GM19328 (cell line): ENCODE measurements around the gene NR1I3.
A peak's percentile ranks its signal among the peaks of the same experiment; 100 is the strongest.

Experiments
- ATAC-seq: cut with Tn5 transposase; IDR thresholded peaks from one replicate; pipeline ENCODE4 v1.9.1; 2021; ENCODE audit warnings: mild to moderate bottlenecking, moderate library complexity; ENCODE audit not compliant: unreplicated experiment

The NR1I3 gene

DNA sequence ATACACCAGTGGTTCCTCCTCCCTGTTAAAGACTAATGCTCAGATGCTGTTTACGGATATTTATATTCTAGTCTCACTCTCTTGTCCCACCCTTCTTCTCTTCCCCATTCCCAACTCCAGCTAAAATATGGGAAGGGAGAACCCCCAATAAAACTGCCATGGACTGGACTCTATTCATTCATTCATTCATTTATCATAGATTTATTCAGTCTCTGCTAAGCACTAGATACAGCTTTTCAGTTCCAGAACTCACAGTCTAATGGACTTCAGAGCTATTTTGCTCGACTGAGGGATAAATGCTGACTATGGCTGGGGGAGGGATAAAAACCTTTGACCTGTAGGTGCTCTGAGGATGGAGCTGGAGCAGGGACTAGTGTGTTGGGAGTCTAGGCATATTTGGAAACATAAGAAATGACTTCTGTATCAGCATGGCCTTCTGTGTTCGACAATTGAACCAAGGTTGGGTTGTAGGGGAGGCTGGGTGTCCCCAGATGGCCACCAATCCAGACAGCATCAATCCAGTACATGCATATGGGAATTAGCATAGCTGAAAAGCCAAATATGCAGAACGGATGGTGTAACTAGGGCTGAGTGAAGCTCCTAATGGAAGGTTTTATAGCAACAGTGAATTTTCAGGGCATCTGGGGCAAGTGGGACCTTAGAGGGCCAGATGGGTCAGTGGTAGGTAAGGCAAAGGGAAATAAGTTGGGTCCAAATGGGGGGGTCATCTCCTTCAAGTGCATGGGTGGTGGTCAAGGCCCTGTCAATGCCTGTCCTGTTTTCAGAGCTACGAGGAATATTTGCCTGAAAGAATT is 18.7 kb downstream of the NR1I3 start:
- no peak for ATAC-seq

DNA sequence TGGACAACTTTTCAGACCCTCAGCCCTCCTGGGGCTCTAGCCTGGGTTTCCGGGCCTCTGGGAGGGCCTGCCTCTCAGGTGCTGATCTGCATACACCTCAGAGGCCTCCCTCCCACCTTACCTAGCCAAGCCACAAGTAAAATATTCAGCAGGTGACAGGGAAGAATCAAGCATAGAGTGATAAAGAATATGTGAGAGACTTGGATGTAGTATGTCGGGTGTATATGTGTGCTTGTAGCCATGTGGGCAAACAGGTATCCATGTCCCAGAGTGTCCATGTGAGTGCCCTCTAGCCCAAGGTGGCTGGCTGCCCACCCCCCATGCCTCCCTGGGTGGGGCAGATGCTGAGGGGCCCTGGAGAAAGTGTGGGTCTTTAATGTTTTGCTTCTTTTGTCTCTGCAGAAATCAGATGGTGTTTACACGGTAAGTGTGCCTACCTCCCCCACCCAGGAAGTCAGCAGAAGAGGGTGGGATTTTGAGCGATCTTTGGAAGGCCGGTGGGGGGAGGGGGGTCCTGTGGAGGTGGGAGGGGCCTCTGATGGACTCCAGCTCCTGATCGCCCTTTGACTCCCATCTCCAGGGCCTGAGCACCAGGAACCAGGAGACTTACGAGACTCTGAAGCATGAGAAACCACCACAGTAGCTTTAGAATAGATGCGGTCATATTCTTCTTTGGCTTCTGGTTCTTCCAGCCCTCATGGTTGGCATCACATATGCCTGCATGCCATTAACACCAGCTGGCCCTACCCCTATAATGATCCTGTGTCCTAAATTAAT is 19.5 kb downstream of the NR1I3 start:
- ATAC-seq = no peak

DNA sequence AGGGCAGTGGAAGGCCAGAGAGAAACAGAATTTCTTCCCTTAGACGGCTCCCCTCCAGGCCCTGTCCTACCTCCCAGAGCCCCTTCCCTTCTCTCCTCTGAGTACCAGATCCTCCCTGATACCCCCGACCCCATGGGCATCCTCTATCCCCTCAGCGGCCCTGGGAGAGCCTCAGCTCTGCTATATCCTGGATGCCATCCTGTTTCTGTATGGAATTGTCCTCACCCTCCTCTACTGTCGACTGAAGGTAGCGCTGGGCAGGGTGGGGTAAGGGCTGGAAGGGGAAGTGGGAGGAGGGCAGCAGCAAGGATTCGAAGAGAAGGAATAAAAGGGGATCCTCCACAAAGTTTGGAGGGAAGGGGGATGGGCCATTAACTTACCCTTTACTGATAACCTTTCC is 20.2 kb downstream of the NR1I3 start:
- no peak for ATAC-seq

DNA sequence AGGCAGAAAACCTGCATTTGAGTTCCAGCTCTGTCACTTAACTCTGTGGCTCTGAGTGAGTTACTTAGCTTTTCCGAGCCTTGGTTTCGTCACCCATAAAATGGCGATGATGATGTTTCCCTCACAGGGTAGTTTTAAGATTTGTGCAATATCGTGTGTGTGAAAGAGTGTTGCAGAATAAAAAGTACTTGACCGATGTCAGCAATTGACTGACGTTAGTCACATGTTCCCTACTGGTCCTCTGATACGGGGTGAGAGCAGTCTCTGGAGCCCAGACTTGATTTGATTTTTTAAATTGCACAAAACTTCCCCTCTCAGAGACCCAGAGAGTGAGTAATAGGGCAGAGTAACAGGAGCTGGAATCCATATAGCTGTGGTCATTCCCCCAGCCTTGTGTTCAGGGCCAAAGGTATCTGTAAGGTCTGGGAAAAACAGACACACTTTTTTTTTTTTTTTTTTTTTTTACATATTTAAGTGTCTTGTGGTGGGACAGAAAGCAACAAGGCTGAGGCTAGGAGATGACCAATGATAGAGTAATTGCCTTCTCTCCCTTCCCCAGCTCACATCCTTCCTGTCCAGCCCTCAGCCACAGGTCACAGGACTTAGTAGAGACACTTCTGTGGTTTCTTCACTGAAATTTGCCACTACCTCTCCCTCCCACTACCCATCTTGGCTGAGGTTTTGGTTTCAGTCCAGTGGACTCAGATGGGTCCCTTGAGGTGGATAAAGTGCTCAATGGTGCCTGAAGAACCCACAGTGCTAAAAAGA is 20.9 kb downstream of the NR1I3 start:
- ATAC-seq = peak; percentile 78

DNA sequence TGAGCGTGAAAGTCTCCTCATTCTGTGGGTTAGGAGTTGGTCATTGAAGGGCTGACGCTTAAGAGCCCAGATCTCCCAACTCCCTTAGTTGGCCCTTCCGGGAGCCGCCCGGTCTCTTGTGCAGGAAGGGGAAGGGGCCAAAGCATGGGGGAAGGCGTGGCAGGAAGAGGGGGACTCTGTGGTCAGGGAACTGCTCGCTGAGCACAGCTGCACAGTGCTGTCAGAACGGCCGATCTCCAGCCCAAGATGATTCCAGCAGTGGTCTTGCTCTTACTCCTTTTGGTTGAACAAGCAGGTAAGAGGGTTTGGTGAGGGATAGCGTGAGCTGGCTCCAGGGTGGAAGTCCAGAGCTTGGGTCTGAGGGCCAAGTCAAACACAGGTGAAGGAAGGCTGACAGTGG is 22.9 kb downstream of the NR1I3 start, which contains the start of gene FCER1G:
Gene FCER1G (plus strand): TSS at position 220 of the 400 bp plus-strand sequence. CDS start 27 bp downstream, at position 247.
- no peak for ATAC-seq

DNA sequence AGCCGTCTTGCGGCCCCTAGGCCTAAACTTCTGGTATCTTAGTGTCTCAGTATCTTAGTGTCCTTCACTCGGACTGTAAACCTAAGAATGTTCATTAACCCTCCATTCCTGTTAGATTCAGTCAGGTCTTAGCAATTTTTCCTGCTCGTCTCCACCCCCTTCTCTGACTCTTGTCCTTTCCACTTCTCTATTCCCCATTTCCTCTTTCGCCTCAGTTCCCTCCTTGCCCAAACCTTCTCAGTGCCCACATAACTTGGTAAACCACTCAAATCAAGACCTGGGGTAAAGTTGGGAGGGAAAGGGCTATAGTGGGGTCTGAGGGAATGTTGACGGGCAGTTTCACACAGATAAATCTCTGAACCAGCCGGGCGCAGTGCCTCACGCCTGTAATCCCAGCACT is 23.6 kb downstream of the NR1I3 start:
- ATAC-seq = no peak

DNA sequence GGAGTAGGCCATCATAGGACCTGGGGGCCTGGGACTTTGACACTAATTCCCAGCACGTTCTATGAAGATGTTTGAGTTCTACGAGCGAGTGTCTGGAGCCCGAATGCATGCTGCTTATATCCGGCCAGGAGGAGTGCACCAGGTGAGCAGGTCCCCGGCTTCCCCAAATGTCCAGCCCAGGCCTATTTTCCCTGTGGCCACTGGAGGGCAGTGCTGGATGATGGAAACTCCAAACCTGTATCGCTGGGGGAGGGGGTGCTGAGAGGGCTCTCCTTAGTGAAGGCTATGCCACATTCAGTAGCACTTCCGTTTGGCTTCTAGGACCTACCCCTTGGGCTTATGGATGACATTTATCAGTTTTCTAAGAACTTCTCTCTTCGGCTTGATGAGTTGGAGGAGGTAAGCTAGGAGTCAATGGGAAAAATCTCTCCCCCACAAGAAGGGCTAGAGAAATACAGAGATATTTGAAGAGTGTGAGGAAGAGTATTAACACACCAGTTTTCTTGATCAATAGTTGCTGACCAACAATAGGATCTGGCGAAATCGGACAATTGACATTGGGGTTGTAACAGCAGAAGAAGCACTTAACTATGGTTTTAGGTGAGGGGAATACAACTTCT is 28.1 kb downstream of the NR1I3 start:
- no peak for ATAC-seq

DNA sequence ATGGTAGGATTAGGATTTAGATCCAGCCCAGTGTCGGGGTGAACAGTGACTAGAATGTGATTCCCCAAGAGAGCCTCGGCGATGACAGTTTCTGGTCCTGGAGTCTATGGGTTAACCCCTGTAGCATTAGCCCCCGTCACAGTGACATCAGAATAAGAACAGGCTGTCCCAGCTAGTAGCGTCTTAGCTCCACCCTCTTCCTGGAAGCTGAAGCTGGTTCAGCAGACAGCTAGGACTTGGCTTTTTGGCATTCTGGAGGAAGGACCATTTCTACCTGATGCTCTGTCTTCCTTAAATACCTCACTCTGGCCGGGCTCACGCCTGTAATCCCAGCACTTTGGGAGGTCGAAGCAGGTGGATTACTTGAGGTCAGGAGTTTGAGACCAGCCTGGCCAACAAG is 30.8 kb downstream of the NR1I3 start:
- ATAC-seq = no peak

DNA sequence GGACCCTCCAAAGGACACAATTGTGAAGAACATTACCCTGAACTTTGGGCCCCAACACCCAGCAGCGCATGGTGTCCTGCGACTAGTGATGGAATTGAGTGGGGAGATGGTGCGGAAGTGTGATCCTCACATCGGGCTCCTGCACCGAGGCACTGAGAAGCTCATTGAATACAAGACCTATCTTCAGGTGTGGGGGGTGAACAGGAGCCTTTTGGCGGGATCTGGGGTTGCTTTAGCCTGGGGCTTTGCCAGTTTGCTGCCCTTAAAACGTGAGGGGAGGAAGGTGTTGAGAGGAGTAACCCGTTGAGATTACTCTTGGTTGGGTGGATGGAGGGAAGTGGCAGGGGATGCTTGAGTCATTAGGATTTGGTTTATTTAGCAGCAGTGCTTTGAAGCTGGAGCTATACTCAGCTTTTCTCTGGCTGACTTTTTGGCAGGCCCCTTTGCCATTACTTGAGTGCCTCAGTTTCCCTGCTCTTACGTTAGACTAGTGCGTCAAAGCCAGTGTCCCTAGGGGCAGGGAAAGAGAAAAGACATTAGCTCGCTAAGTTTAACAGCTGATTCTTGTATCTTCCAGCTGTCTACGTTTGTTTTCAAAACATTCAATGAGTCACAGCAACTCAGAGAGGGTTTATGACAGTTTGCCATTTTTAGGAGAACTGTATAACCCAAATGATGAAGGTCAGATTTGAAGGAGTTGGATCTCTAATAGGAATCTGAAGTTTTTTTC is 31.4 kb downstream of the NR1I3 start:
- ATAC-seq = no peak

DNA sequence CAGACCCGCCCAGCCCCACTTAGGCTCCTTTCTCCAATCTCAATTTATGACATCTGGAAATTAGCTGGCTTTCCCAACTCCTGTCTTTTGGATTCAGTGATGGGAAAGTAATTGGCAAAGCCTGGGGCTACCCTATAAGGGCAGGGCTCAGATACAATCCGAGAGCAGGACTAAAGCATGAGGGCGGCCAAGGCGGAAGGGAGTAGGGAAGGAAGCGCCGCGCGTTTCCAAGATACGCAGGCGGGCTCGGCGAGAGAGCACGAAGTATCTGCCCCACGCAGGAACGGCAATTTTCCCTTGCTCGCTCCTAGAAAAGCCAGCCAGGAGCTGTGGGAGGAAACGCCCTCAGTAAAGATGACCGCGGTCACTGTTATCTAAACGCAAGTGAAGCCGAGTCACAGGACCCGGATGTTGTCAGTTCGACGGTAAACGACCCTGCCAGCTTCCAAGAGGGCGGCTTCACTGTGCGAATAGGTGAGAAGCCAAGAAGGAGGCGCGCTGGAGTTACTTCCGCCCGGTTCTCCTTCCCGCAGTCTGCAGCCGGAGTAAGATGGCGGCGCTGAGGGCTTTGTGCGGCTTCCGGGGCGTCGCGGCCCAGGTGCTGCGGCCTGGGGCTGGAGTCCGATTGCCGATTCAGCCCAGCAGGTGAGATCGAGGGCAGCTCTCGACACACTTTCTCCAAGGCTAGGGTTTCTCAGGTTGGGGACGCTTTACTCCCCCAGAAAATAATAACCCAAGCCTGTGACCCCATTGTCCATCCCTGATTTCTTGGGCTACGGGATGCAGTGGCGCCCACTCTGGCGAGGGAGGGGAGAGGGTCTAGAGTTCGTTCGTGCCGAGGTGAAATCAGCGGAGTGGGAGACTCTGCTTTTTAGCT is 35.9 kb downstream of the NR1I3 start, which contains the start of gene NDUFS2:
Gene NDUFS2 (plus strand): TSS at position 532 of the 877 bp plus-strand sequence. CDS start 19 bp downstream, at position 551.
- peak; percentile 94 for ATAC-seq

DNA sequence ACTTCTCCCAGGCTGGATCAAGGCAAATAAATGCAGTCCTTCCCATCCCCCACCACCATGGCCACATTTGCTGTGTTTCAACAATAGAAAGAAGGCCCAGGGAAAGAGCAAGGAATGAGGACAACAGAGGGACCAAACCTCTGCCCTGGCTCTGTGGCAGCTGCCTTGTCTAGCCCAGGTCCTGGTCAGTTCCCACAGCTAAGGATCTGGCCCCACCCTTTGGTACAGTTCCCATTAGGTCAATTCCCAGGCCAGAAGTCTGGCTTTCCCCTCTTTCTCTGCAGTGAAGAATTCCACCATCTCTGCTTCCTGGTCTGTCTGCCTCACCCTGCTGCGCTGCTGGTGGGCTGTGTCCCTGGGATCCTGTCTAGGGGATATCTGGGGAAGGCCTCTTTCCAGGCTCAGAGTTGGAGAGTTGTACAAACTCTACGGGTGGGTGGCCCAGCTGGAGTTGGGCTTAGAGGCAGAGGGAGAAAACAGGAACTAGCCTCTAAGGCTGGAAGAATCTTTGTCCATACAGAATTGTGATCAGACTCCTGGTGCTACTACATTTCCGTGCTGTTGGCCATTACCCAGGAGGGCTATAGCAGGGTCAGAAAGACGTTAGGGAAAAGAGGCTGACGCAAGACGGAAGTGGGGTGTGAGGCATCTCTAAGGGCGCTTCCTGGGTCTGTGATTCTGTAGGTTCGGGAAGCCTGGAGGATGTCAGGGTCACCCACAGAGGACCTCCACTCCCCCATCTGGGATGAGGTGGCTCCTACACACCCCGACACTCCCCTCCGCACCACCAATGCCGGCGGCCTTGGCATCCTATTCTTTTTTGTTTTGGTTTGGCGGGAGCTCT is 36.8 kb downstream of the NR1I3 start:
- ATAC-seq = no peak

DNA sequence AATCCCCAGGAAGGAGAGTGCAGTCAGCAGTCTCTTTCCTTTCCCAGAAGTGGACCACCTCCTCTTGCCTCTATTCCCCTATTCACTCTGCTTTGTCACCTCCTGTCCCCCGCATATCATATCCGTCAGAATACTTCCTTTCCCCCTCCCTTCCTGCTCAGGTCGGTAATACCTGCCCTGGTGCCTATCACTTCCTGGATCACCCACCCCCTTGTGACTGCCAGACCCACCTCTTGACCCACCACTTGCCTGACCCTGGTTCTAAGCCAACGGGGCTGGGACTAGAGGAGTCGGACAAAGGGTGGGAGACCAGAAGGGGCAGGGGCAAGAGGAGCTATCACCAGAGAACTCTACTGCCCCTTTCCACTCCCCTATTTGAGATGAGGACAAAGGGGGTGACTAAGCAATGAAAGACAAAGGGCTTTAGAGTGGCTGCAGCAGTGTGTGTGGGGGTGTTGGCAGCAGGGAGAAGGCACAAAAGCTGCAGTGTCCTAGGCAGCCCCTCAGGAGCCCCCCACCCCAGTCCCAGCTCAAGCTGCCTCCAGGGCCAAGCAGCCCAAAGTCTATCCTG is 37.5 kb downstream of the NR1I3 start:
- ATAC-seq = no peak

DNA sequence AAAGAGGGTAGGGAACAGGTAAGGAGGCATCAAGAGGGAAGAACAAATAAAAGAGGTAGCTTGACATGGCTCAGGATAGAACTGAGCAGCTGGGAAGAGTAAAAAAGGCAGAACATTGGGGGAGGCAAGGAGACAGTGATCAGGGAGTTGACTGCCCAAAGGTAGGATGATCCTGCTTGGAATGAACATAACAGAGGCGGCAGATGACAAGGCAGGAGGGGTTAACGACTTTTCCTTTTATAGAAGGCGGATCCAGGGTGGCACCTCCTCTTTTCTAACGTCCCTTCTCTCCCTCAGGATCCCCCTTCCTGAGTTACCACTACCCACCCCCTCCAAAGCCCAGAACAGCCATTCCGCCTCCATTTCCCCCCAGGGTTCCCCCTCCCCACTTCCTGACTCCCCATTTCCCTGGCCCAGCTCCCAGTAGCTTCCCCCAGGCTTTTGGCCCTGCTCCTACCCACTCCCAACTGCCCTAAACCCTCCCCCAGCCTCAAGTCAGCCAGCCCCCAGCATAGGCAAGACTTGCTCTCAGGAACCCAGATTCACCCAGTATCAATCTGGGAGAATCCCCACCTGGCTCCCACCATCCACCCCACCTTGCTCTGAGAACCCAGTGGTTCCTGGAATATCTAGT is 38.4 kb downstream of the NR1I3 start:
- no peak for ATAC-seq

DNA sequence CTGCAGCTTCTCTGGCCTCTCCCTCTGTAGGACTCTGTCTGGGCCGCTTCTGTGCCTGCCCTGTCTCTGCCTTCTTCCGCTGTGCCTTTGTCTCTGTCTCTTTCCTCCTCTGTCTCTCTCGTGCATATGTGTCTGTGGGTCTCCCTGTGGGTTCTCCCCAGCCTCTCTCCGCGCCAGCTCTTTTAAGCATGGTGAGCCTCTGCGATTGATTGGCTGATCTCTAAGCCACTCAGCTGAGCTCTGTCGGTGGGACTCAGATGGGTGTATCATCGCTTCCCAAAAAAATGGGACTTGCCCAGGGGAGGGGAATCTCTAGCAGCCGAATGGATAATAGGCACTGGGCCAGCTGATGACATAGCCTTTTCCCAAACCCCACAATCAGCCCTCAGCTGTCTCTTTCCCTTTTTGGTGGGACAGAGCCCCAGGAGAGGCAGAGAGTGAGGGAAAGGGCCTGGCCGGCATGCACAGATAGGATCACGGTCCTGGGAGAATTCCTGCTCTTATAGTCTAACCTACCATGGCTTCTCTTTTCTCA is 39.0 kb downstream of the NR1I3 start, which contains the start of gene ADAMTS4:
Gene ADAMTS4 (minus strand): TSS at position 158 of the 535 bp plus-strand sequence. CDS start 427 bp downstream, outside the sequence.
- ATAC-seq = no peak

DNA sequence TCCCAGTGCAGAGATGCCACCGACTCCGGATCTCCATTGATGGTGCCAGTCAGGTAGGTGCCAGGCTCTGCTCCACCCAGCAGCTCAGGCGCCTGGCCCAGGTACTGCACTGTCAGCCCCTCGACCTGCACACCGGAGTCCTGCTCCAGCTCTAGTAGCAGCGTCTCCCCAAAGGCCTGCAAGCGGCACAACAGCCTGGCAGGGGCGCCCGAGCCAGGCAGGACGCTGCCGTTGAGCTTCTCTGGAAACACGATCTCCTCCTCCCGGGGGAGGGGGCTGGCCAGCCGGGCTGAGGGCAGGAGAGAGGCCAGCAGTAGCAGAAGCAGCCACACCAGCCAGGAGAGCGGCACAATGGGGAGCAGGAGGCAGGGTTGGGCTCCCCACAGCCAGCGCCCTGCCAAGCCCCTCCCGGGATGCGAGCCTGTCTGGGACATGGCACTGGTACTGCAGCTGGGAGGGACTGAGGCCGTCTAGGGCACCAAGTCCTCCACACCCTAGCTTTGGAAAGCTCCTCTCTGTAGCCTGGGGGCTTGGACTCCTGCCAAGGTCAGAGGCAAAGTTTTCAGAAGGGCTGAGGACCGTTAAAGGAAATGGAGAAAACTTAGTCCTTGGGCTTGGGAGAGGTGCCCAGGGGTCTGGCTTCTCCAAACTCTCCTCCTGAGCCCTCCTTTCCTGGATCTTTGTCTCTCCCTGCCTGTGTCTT is 39.7 kb downstream of the NR1I3 start:
- no peak for ATAC-seq

DNA sequence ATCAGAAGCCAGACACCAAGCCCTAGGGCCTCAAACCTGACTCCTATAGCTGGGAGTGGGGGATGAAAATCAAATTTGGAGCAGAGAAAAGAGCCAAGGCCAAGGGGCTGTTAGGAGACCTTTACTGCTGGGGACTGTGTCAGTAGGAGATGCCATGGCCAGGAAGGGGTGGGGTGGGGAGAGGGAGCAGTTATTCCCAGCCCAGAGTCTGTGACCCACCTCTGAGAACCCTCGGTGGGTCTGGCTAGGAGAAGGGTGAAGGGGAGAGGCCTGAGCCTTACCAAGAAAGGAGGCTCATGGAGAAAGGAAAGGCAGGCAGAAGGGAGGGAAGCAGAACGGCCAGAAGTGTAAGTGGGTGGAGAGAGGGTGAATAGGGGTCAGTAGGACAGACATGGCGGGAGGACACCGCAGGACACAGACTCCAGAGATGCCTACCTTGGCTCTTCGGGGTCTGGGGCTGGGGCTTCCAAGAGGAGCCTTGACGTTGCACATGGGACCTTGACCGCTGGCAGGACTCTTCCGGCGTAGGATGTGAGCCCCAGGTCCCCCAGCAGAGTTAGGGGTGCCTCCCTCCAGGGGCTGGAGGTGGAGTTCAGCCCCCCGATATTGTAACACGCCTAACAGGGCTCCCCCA is 40.3 kb downstream of the NR1I3 start:
- no peak for ATAC-seq
